Skeletal muscle tissue (tissue), 4 donors: ENCODE measurements around the gene TMEM247. TPM values are rescaled to one million over a fixed set of nuclear protein-coding genes. Genes with fewer than 3 reads are reported as not detected.
A peak's percentile ranks its signal among the peaks of the same experiment; 100 is the strongest.

Source experiments
- H3K27ac ChIP-seq: one replicate; pipeline ENCODE4 v1.7.0; 2013; ENCODE audit warnings: mild to moderate bottlenecking, low read depth, low read length, inconsistent platforms
- H3K27me3 ChIP-seq, 3 donors: one replicate each; pipeline ENCODE4 v1.7.0; 2013; ENCODE audit warnings: low read length in 3 of 3; ENCODE audit not compliant: control insufficient read depth in 3 of 3, insufficient read depth in 3 of 3
- H3K36me3 ChIP-seq, 3 donors: one replicate each; pipeline ENCODE4 v1.7.0; 2013; ENCODE audit warnings: low read length in 3 of 3; ENCODE audit not compliant: control insufficient read depth in 3 of 3, insufficient read depth in 3 of 3
- H3K4me1 ChIP-seq, 3 donors: one replicate each; pipeline ENCODE4 v1.7.0; 2013; ENCODE audit warnings: low read length in 3 of 3, mild to moderate bottlenecking in 3 of 3; ENCODE audit not compliant: control insufficient read depth in 3 of 3, insufficient read depth in 3 of 3
- H3K4me3 ChIP-seq, 3 donors: one replicate each; pipeline ENCODE4 v1.7.0; 2013; ENCODE audit warnings: low read length in 3 of 3
- H3K9ac ChIP-seq, 3 donors: one replicate each; pipeline ENCODE4 v1.7.0; 2013; ENCODE audit warnings: low read length in 3 of 3, mild to moderate bottlenecking in 3 of 3, moderate library complexity in 2 of 3, low read depth in 1 of 3
- H3K9me3 ChIP-seq, 3 donors: one replicate each; pipeline ENCODE4 v1.7.0; 2013; ENCODE audit warnings: low read length in 3 of 3; ENCODE audit not compliant: control insufficient read depth in 3 of 3
- total RNA-seq: library from RNA; depleted of rRNA; stranded (reverse); fragments of >200 nt; gene quantifications from one replicate; pipeline ENCODE4 v1.2.3, GENCODE V29; 2014
- donor health status: Osteomylitis.

TMEM247 gene
- total RNA-seq, 1 donor from 2014 or later, result not detected

GRCh38 chr2:46486436-46486835, 7.1 kb downstream of the TMEM247 start:
- Histone ChIP-seq H3K4me3 (no peak overlapping the region), H3K27me3 (no peaks in the 10 kb centered on the region), H3K4me1 (peaks cover 30 to 50% (median 44%) of the 10 kb centered on the region in 3 donors), H3K36me3 (no peaks in the 10 kb centered on the region), H3K27ac (no peak overlapping the region), H3K9ac (no peak overlapping the region), H3K9me3 (no peaks in the 10 kb centered on the region)

GRCh38 chr2:46487667-46488335, 8.4 kb downstream of the TMEM247 start:
- Histone ChIP-seq H3K27me3 (no peaks in the 10 kb centered on the region), H3K4me3 (peak overlapping the region in 1 of 3 donors; percentile 7), H3K4me1 (peaks cover 30 to 50% (median 44%) of the 10 kb centered on the region in 3 donors), H3K9me3 (no peaks in the 10 kb centered on the region), H3K27ac (no peak overlapping the region), H3K36me3 (no peaks in the 10 kb centered on the region), H3K9ac (peak overlapping the region in 1 of 3 donors; percentile 54)

- H3K27ac ChIP-seq, result no peak overlapping the region
- H3K9ac ChIP-seq, result peak overlapping the region in 1 of 3 donors; percentile 54
- H3K36me3 ChIP-seq, result no peaks in the 10 kb centered on the region
- H3K27me3 ChIP-seq, result no peaks in the 10 kb centered on the region
- H3K4me3 ChIP-seq, result peak overlapping the region in 1 of 3 donors; percentile 7
- H3K9me3 ChIP-seq, result no peaks in the 10 kb centered on the region
- peaks cover 30 to 50% (median 44%) of the 10 kb centered on the region in 3 donors for H3K4me1 ChIP-seq
Measured at GRCh38 chr2:46488389-46488788, 9.0 kb downstream of the TMEM247 start.

GRCh38 chr2:46489423-46490174, 10.2 kb downstream of the TMEM247 start:
- Histone ChIP-seq H3K9me3 (no peaks in the 10 kb centered on the region), H3K27ac (no peak overlapping the region), H3K4me1 (peaks cover 30 to 47% (median 44%) of the 10 kb centered on the region in 3 donors), H3K36me3 (no peaks in the 10 kb centered on the region), H3K27me3 (no peaks in the 10 kb centered on the region), H3K9ac (no peak overlapping the region), H3K4me3 (no peak overlapping the region)

GRCh38 chr2:46490521-46491141, 11.3 kb downstream of the TMEM247 start:
- H3K4me3 ChIP-seq, result peak overlapping the region in 1 of 3 donors; percentile 32
- peaks cover 24 to 37% (median 33%) of the 10 kb centered on the region in 3 donors for H3K4me1 ChIP-seq
- H3K27ac ChIP-seq, result peak overlapping the region; percentile 60
- no peaks in the 10 kb centered on the region for H3K27me3 ChIP-seq
- peak overlapping the region in 2 of 3 donors; percentile 28 to 36 for H3K9ac ChIP-seq
- no peaks in the 10 kb centered on the region for H3K36me3 ChIP-seq
- no peaks in the 10 kb centered on the region for H3K9me3 ChIP-seq

- no peaks in the 10 kb centered on the region for H3K27me3 ChIP-seq
- H3K9me3 ChIP-seq, result no peaks in the 10 kb centered on the region
- no peak overlapping the region for H3K4me3 ChIP-seq
- H3K36me3 ChIP-seq, result no peaks in the 10 kb centered on the region
- peaks cover 22 to 35% (median 31%) of the 10 kb centered on the region in 3 donors for H3K4me1 ChIP-seq
- H3K27ac ChIP-seq, result no peak overlapping the region
- H3K9ac ChIP-seq, result no peak overlapping the region
Measured at GRCh38 chr2:46492301-46492700, 12.9 kb downstream of the TMEM247 start.

GRCh38 chr2:46493241-46493970, 14.0 kb downstream of the TMEM247 start:
- H3K9ac ChIP-seq, result no peak overlapping the region
- H3K4me3 ChIP-seq, result no peak overlapping the region
- H3K4me1 ChIP-seq, result peaks cover 15 to 25% (median 21%) of the 10 kb centered on the region in 3 donors
- H3K36me3 ChIP-seq, result no peaks in the 10 kb centered on the region
- no peaks in the 10 kb centered on the region for H3K9me3 ChIP-seq
- no peak overlapping the region for H3K27ac ChIP-seq
- no peaks in the 10 kb centered on the region for H3K27me3 ChIP-seq

- H3K27me3 ChIP-seq, result no peaks in the 10 kb centered on the region
- H3K4me1 ChIP-seq, result peaks cover 14 to 20% (median 18%) of the 10 kb centered on the region in 3 donors
- H3K9ac ChIP-seq, result no peak overlapping the region
- no peak overlapping the region for H3K27ac ChIP-seq
- H3K4me3 ChIP-seq, result no peak overlapping the region
- no peaks in the 10 kb centered on the region for H3K36me3 ChIP-seq
- H3K9me3 ChIP-seq, result no peaks in the 10 kb centered on the region
Measured at GRCh38 chr2:46493971-46494250, 14.5 kb downstream of the TMEM247 start.

GRCh38 chr2:46494596-46494995, 15.2 kb downstream of the TMEM247 start:
- H3K36me3 ChIP-seq, result no peaks in the 10 kb centered on the region
- H3K27me3 ChIP-seq, result no peaks in the 10 kb centered on the region
- H3K4me3 ChIP-seq, result no peak overlapping the region
- H3K27ac ChIP-seq, result no peak overlapping the region
- peaks cover 16 to 19% (median 17%) of the 10 kb centered on the region in 3 donors for H3K4me1 ChIP-seq
- no peaks in the 10 kb centered on the region for H3K9me3 ChIP-seq
- H3K9ac ChIP-seq, result no peak overlapping the region
